Activated B cell treated with CpG ODN at 0.5 μM for 24 hours (primary cell): ENCODE results near the gene TLE2. TPM values are rescaled to one million over a fixed set of nuclear protein-coding genes. Genes with fewer than 3 reads are reported as not detected.

Source experiments
- ATAC-seq: fragments of 200-7000 bp; cut with Tn5 transposase; one replicate; pipeline ENCODE4 v1.10.0; 2021; ENCODE audit warnings: low read depth, mild to moderate bottlenecking, moderate library complexity
- CTCF ChIA-PET: fragments of 350-600 bp; sonication (Branson Sonifier 250); formaldehyde crosslinking; loops from one replicate; lab custom pipeline; 2021; ENCODE audit warnings: antibody characterized with exemption; lab: Charles Lee
- POLR2A ChIA-PET: fragments of 350-600 bp; sonication (Branson Sonifier 250); formaldehyde crosslinking; loops from one replicate; lab custom pipeline; 2021; ENCODE audit warnings: antibody characterized with exemption; lab: Charles Lee
- DNase-seq: peaks from one replicate; pipeline ENCODE4 v3.0.0; 2022
- H3K27ac Mint-ChIP-seq: one replicate; pipeline ENCODE4 v1.8.0; 2020; ENCODE audit warnings: mixed read lengths
- H3K27me3 Mint-ChIP-seq: one replicate; pipeline ENCODE4 v1.8.0; 2021; ENCODE audit warnings: mixed read lengths
- H3K36me3 Mint-ChIP-seq: one replicate; pipeline ENCODE4 v1.8.0; 2021; ENCODE audit warnings: low read depth, mixed read lengths
- H3K4me1 Mint-ChIP-seq: one replicate; pipeline ENCODE4 v1.8.0; 2021; ENCODE audit warnings: mixed read lengths
- H3K4me3 Mint-ChIP-seq: one replicate; pipeline ENCODE4 v1.8.0; 2020; ENCODE audit warnings: mild to moderate bottlenecking, mixed read lengths
- H3K9me3 Mint-ChIP-seq: one replicate; pipeline ENCODE4 v1.8.0; 2020; ENCODE audit warnings: mixed read lengths
- CTCF ChIP-seq: fragments of 200-600 bp; IDR thresholded peaks from one replicate; pipeline ENCODE4 v1.8.0; 2022; ENCODE audit warnings: antibody characterized with exemption, mild to moderate bottlenecking
- intact Hi-C: fragments of 100-400 bp; cut with micrococcal nuclease; formaldehyde crosslinking; loops from one replicate; pipeline ENCODE4 v1.15.1; 2024
- total RNA-seq: library from RNA; stranded (reverse); gene quantifications from 2 replicates; pipeline ENCODE4 v1.2.3, GENCODE V29; 2022

Gene TLE2
- total RNA-seq, 1 donor from 2014 or later = 0.58 TPM

GRCh38 chr19:3028305-3029064, 595 bp downstream of the TLE2 start:
- intact Hi-C loops = no loop called here
- POLR2A ChIA-PET = interaction anchor here (0.6 to 1.8 kb wide), 6 partner anchors 8 to 1688 kb away, joined by 3 to 12 read pairs (median 6); no protein-coding TSS in a partner anchor
- no peak overlapping the region for H3K27ac Mint-ChIP-seq
- no peaks in the 10 kb centered on the region for H3K36me3 Mint-ChIP-seq
- peak overlapping the region; percentile 70 for H3K4me3 Mint-ChIP-seq
- no peak for TF ChIP-seq CTCF
- H3K4me1 Mint-ChIP-seq = peaks cover 19% of the 10 kb centered on the region
- ATAC-seq (peak; percentile 35), DNase-seq (no peak)
- peaks cover 34% of the 10 kb centered on the region for H3K27me3 Mint-ChIP-seq
- H3K9me3 Mint-ChIP-seq = no peaks in the 10 kb centered on the region
- CTCF ChIA-PET = no interaction called here

GRCh38 chr19:3027981-3028304, 1.1 kb downstream of the TLE2 start:
- DNase-seq (no peak), ATAC-seq (no peak)
- Mint-ChIP-seq H3K9me3 (no peaks in the 10 kb centered on the region), H3K4me3 (peak overlapping the region; percentile 59), H3K36me3 (no peaks in the 10 kb centered on the region), H3K27me3 (peaks cover 38% of the 10 kb centered on the region), H3K4me1 (peaks cover 19% of the 10 kb centered on the region), H3K27ac (no peak overlapping the region)
- CTCF ChIA-PET = no interaction called here
- intact Hi-C loops = no loop called here
- no peak for TF ChIP-seq CTCF
- POLR2A ChIA-PET = interaction anchor here (0.9 to 1.8 kb wide), 3 partner anchors 8 to 40 kb away, joined by 3 to 8 read pairs (median 4); no protein-coding TSS in a partner anchor

- no peak for TF ChIP-seq CTCF
- H3K27ac Mint-ChIP-seq = no peak overlapping the region
Measured at GRCh38 chr19:3027292-3027691, 1.8 kb downstream of the TLE2 start.

GRCh38 chr19:3026768-3027167, 2.3 kb downstream of the TLE2 start:
- POLR2A ChIA-PET = interaction anchor here (1.8 kb wide), 1 partner anchor 9 kb away, joined by 8 read pairs; no protein-coding TSS in a partner anchor
- Mint-ChIP-seq H3K36me3 (no peaks in the 10 kb centered on the region), H3K27me3 (peaks cover 38% of the 10 kb centered on the region), H3K4me1 (peaks cover 19% of the 10 kb centered on the region), H3K9me3 (no peaks in the 10 kb centered on the region), H3K27ac (no peak overlapping the region), H3K4me3 (no peak overlapping the region)
- CTCF ChIA-PET = no interaction called here
- intact Hi-C loops = no loop called here
- TF ChIP-seq CTCF = no peak
- ATAC-seq (no peak), DNase-seq (no peak)

More at GRCh38 chr19:3027292-3027691, 1.8 kb downstream of the TLE2 start:
- ATAC-seq = no peak
- Mint-ChIP-seq H3K36me3 (no peaks in the 10 kb centered on the region), H3K9me3 (no peaks in the 10 kb centered on the region), H3K4me3 (no peak overlapping the region), H3K4me1 (peaks cover 19% of the 10 kb centered on the region), H3K27me3 (peaks cover 38% of the 10 kb centered on the region)
- ChIA-PET CTCF (no interaction called here), POLR2A (interaction anchor here (1.8 kb wide), 1 partner anchor 9 kb away, joined by 8 read pairs; no protein-coding TSS in a partner anchor)
- DNase-seq = no peak
- intact Hi-C loops = no loop called here

GRCh38 chr19:3025549-3025886, 3.6 kb downstream of the TLE2 start:
- no peaks in the 10 kb centered on the region for H3K9me3 Mint-ChIP-seq
- DNase-seq (no peak), ATAC-seq (no peak)
- POLR2A ChIA-PET = no interaction called here
- CTCF ChIA-PET = no interaction called here
- peaks cover 34% of the 10 kb centered on the region for H3K27me3 Mint-ChIP-seq
- H3K4me3 Mint-ChIP-seq = no peak overlapping the region
- no peaks in the 10 kb centered on the region for H3K36me3 Mint-ChIP-seq
- no peak overlapping the region for H3K27ac Mint-ChIP-seq
- peaks cover 19% of the 10 kb centered on the region for H3K4me1 Mint-ChIP-seq
- TF ChIP-seq CTCF = no peak
- intact Hi-C loops = no loop called here
